B cell (primary cell): ENCODE measurements around the gene RPS6KA4. TPM values are rescaled to one million over a fixed set of nuclear protein-coding genes. Genes with fewer than 3 reads are reported as not detected.

ENCODE experiments used
- ATAC-seq: fragments of 200-7000 bp; cut with Tn5 transposase; one replicate; pipeline ENCODE4 v1.10.0; 2021; ENCODE audit warnings: low read depth, mild to moderate bottlenecking, moderate number of reproducible peaks, moderate library complexity
- CTCF ChIA-PET: fragments of 350-600 bp; sonication (Branson Sonifier 250); formaldehyde crosslinking; loops from one replicate; lab custom pipeline; 2021; ENCODE audit warnings: antibody characterized with exemption, inconsistent platforms; lab: Charles Lee
- POLR2A ChIA-PET: fragments of 350-600 bp; sonication (Branson Sonifier 250); formaldehyde crosslinking; loops from one replicate; lab custom pipeline; 2021; ENCODE audit warnings: antibody characterized with exemption; lab: Charles Lee
- DNase-seq: peaks from one replicate; pipeline ENCODE4 v3.0.0; 2013
- H2AFZ ChIP-seq: 2 replicates; pipeline ENCODE4 v1.6.1; 2012; ENCODE audit warnings: mild to moderate bottlenecking, low read depth, low read length; ENCODE audit not compliant: insufficient read depth, poor library complexity, severe bottlenecking
- H3K27ac ChIP-seq, 2 donors: 1 replicate in 1 of 2; 2 replicates in 1 of 2; pipeline ENCODE4 v1.5.1; 2012 to 2013; ENCODE audit warnings: low read length in 2 of 2, mild to moderate bottlenecking in 2 of 2, moderate library complexity in 1 of 2
- H3K27me3 ChIP-seq, 4 experiments: fragments of 200-600 bp in 1 of 4; sonication (generic) in 1 of 4; replicated peaks in 1 of 4; 1 replicate in 2 of 4; 2 replicates in 2 of 4; pipeline versions ENCODE4 v1.6.1 to v1.7.0; 2013 to 2016; ENCODE audit warnings: low read length in 3 of 4, mild to moderate bottlenecking in 2 of 4, mixed read lengths in 1 of 4, moderate library complexity in 1 of 4; ENCODE audit not compliant: insufficient read depth in 4 of 4, control insufficient read depth in 3 of 4; ENCODE audit errors: control extremely low read depth in 1 of 4
- H3K36me3 ChIP-seq, 2 experiments: replicated peaks in 1 of 2; 1 replicate in 1 of 2; 2 replicates in 1 of 2; pipeline versions ENCODE4 v1.6.1 to v1.7.1; 2013; ENCODE audit warnings: low read length in 1 of 2; ENCODE audit not compliant: insufficient read depth in 2 of 2, control insufficient read depth in 1 of 2; ENCODE audit errors: control extremely low read depth in 1 of 2, extremely low read depth in 1 of 2
- H3K4me1 ChIP-seq, 2 donors: fragments of 200-600 bp in 1 of 2; sonication (generic) in 1 of 2; 1 replicate in 1 of 2; 2 replicates in 1 of 2; pipeline versions ENCODE4 v1.5.1 to v1.6.1; 2013 to 2017; ENCODE audit warnings: low read length in 2 of 2; ENCODE audit not compliant: control insufficient read depth in 2 of 2, insufficient read depth in 2 of 2
- H3K4me2 ChIP-seq: replicated peaks from 2 replicates; pipeline ENCODE3; 2012; ENCODE audit warnings: mild to moderate bottlenecking, low read depth, low read length; ENCODE audit not compliant: poor library complexity, severe bottlenecking
- H3K4me3 ChIP-seq, 5 experiments: fragments of 200-600 bp in 1 of 5; sonication (generic) in 1 of 5; 1 replicate in 3 of 5; 2 replicates in 2 of 5; pipeline versions ENCODE4 v1.5.1 to v1.7.0; 2011 to 2016; ENCODE audit warnings: low read length in 4 of 5, mild to moderate bottlenecking in 4 of 5, low read depth in 2 of 5, control low read depth in 1 of 5, moderate library complexity in 1 of 5; ENCODE audit not compliant: insufficient read depth in 1 of 5; ENCODE audit errors: control extremely low read depth in 1 of 5, extremely low read depth in 1 of 5
- H3K79me2 ChIP-seq: fragments of 200-600 bp; sonication (generic); one replicate; pipeline ENCODE4 v1.6.0; 2016; ENCODE audit warnings: low read length; ENCODE audit not compliant: control insufficient read depth, insufficient read depth
- H3K9ac ChIP-seq: fragments of 200-600 bp; sonication (generic); 2 replicates; pipeline ENCODE4 v1.6.1; 2017; ENCODE audit warnings: mild to moderate bottlenecking, low read length, moderate library complexity
- H3K9me3 ChIP-seq, 3 donors: one replicate each; pipeline versions ENCODE4 v1.6.1 to v1.7.1; 2013; ENCODE audit warnings: low read length in 2 of 3; ENCODE audit not compliant: control insufficient read depth in 2 of 3, insufficient read depth in 1 of 3; ENCODE audit errors: control extremely low read depth in 1 of 3
- H4K20me1 ChIP-seq: 2 replicates; pipeline ENCODE4 v1.6.0; 2012; ENCODE audit warnings: mild to moderate bottlenecking, low read length; ENCODE audit not compliant: insufficient read depth, control insufficient read depth, poor library complexity, severe bottlenecking
- H3K27ac Mint-ChIP-seq: one replicate; pipeline ENCODE4 v1.8.0; 2021; ENCODE audit warnings: mixed read lengths
- H3K27me3 Mint-ChIP-seq: one replicate; pipeline ENCODE4 v1.8.0; 2021; ENCODE audit warnings: mixed read lengths
- H3K4me1 Mint-ChIP-seq: one replicate; pipeline ENCODE4 v1.8.0; 2021; ENCODE audit warnings: mixed read lengths
- H3K4me3 Mint-ChIP-seq: one replicate; pipeline ENCODE4 v1.8.0; 2021; ENCODE audit warnings: mixed read lengths
- H3K9me3 Mint-ChIP-seq: one replicate; pipeline ENCODE4 v1.8.0; 2022; ENCODE audit warnings: mixed read lengths; ENCODE audit not compliant: insufficient read depth
- CTCF ChIP-seq: fragments of 200-600 bp; IDR thresholded peaks from one replicate; pipeline ENCODE4 v1.8.0; 2022; ENCODE audit warnings: antibody characterized with exemption, mild to moderate bottlenecking
- EZH2 ChIP-seq: IDR thresholded peaks from 2 replicates; pipeline ENCODE4 v1.6.1; 2012; ENCODE audit warnings: borderline replicate concordance, low read depth, mild to moderate bottlenecking, moderate library complexity, low read length; ENCODE audit not compliant: insufficient read depth, poor library complexity, severe bottlenecking
- WGBS: methylation state at CpG from one replicate; pipeline ENCODE4 v1.1.5; 2013; ENCODE audit warnings: missing lambda C conversion rate; ENCODE audit not compliant: insufficient coverage; 5-methylcytosine and 5-hydroxymethylcytosine counted together
- intact Hi-C: fragments of 100-400 bp; cut with micrococcal nuclease; formaldehyde crosslinking; loops from one replicate; pipeline ENCODE4 v1.10.0; 2022
- polyA plus RNA-seq: library from polyadenylated mRNA; depleted of rRNA; stranded (reverse); fragments of >200 nt; gene quantifications from 2 replicates; pipeline ENCODE4 v1.2.3, GENCODE V29; 2012
- total RNA-seq, 2 donors: library from RNA; stranded (reverse); fragments of 120-200 nt in 1 of 2; gene quantifications; 1 replicate in 1 of 2; 2 replicates in 1 of 2; pipeline versions ENCODE4 v1.2.3 to v1.2.4, GENCODE V29; 2013 to 2022

The RPS6KA4 gene
- total and polyA plus RNA-seq, 2 donors (not counting 1 experiment from before 2014, with no cell fraction given): 22.6 to 32.5 TPM

GRCh38 chr11:64383580-64383979 lies 24.6 kb downstream of the RPS6KA4 start:
- no peak for TF ChIP-seq CTCF
- no peak for TF ChIP-seq EZH2
- H3K79me2 ChIP-seq: no peaks in the 10 kb centered on the region
- ChIA-PET POLR2A (no interaction called here), CTCF (interaction anchor here (1.0 kb wide), 1 partner anchor 267 kb away, joined by 3 read pairs; no protein-coding TSS in a partner anchor)
- intact Hi-C loops: no loop called here
- ATAC-seq (no peak), DNase-seq (no peak)
- H4K20me1 ChIP-seq: no peaks in the 10 kb centered on the region
- H3K27ac ChIP-seq: no peak overlapping the region
- WGBS: 100% methylated on average over 1 of the region's 2 CpGs
- no peak overlapping the region for H3K27ac Mint-ChIP-seq
- no peak overlapping the region for H3K9ac ChIP-seq
- H3K9me3 Mint-ChIP-seq: no peaks in the 10 kb centered on the region
- H3K4me1 Mint-ChIP-seq: peaks cover 11% of the 10 kb centered on the region
- H3K4me3 Mint-ChIP-seq: no peak overlapping the region
- no peak overlapping the region for H2AFZ ChIP-seq
- H3K4me3 ChIP-seq: no peak overlapping the region
- peaks cover 17% of the 10 kb centered on the region for H3K27me3 Mint-ChIP-seq
- H3K27me3 ChIP-seq: peaks cover 0 to 5% (median 0%) of the 10 kb centered on the region in 4 experiments
- H3K4me2 ChIP-seq: no peak overlapping the region
- no peaks in the 10 kb centered on the region for H3K36me3 ChIP-seq
- H3K4me1 ChIP-seq: peaks cover 2 to 7% of the 10 kb centered on the region in 2 donors
- no peaks in the 10 kb centered on the region for H3K9me3 ChIP-seq

- no peaks in the 10 kb centered on the region for H4K20me1 ChIP-seq
- H3K79me2 ChIP-seq: no peaks in the 10 kb centered on the region
- WGBS: 85% methylated on average over 16 of the region's 17 CpGs
- peaks cover 17% of the 10 kb centered on the region for H3K27me3 Mint-ChIP-seq
- H3K36me3 ChIP-seq: no peaks in the 10 kb centered on the region
- H3K27ac ChIP-seq: no peak overlapping the region
- H3K27me3 ChIP-seq: peaks cover 0 to 5% (median 0%) of the 10 kb centered on the region in 4 experiments
- H3K4me3 Mint-ChIP-seq: no peak overlapping the region
- ChIA-PET CTCF (interaction anchor here (1.0 kb wide), 1 partner anchor 267 kb away, joined by 3 read pairs; no protein-coding TSS in a partner anchor), POLR2A (no interaction called here)
- no peak overlapping the region for H3K4me2 ChIP-seq
- no peaks in the 10 kb centered on the region for H3K9me3 ChIP-seq
- no peak overlapping the region for H2AFZ ChIP-seq
- peaks cover 2 to 7% of the 10 kb centered on the region in 2 donors for H3K4me1 ChIP-seq
- ATAC-seq (no peak), DNase-seq (no peak)
- intact Hi-C loops: no loop called here
- H3K4me3 ChIP-seq: no peak overlapping the region
- no peak for TF ChIP-seq EZH2
- no peak for TF ChIP-seq CTCF
- no peak overlapping the region for H3K27ac Mint-ChIP-seq
- no peaks in the 10 kb centered on the region for H3K9me3 Mint-ChIP-seq
- H3K9ac ChIP-seq: no peak overlapping the region
- H3K4me1 Mint-ChIP-seq: peaks cover 11% of the 10 kb centered on the region
Observed at GRCh38 chr11:64384028-64384737, 25.2 kb downstream of the RPS6KA4 start.
